IgD-negative memory B cell (primary cell): ENCODE data around the gene TFF2. TPM values are rescaled to one million over a fixed set of nuclear protein-coding genes. Genes with fewer than 3 reads are reported as not detected.

ENCODE experiments used
- H3K27ac Mint-ChIP-seq, 3 donors: one replicate each; pipeline ENCODE4 v1.8.0; 2020 to 2022; ENCODE audit warnings: mild to moderate bottlenecking in 3 of 3, mixed read lengths in 3 of 3, moderate library complexity in 1 of 3
- H3K27me3 Mint-ChIP-seq: one replicate; pipeline ENCODE4 v1.8.0; 2021; ENCODE audit warnings: mixed read lengths
- H3K36me3 Mint-ChIP-seq: one replicate; pipeline ENCODE4 v1.8.0; 2020; ENCODE audit warnings: mild to moderate bottlenecking, mixed read lengths
- H3K4me1 Mint-ChIP-seq, 3 donors: one replicate each; pipeline ENCODE4 v1.8.0; 2020 to 2022; ENCODE audit warnings: mixed read lengths in 3 of 3, mild to moderate bottlenecking in 1 of 3
- H3K4me3 Mint-ChIP-seq, 4 donors: one replicate each; pipeline ENCODE4 v1.8.0; 2020 to 2022; ENCODE audit warnings: mild to moderate bottlenecking in 4 of 4, mixed read lengths in 4 of 4, moderate library complexity in 3 of 4
- H3K9me3 Mint-ChIP-seq, 3 donors: one replicate each; pipeline ENCODE4 v1.8.0; 2020 to 2021; ENCODE audit warnings: mixed read lengths in 3 of 3, mild to moderate bottlenecking in 1 of 3
- polyA plus RNA-seq: library from polyadenylated mRNA; unstranded; fragments of 300-500 nt; fragmentation: Illumina TruSeq; gene quantifications from one replicate; pipeline ENCODE4 v1.2.3, GENCODE V29; 2021

TFF2 gene
- polyA plus RNA-seq = not detected

GRCh38 chr21:42350927-42351426 lies at the start of gene TFF2:
Gene TFF2 (minus strand): TSS chr21:42350994. CDS start chr21:42350957, 37 bp downstream.
- H3K4me3 Mint-ChIP-seq = peak within 1 kb of the TSS in 1 of 4 donors; percentile 61

GRCh38 chr21:42400525-42400924 lies 49.7 kb upstream of the TFF2 start:
- Mint-ChIP-seq H3K9me3 (peaks cover 0 to 10% (median 2%) of the 10 kb centered on the region in 3 donors), H3K27me3 (peaks cover 3% of the 10 kb centered on the region), H3K36me3 (peaks cover 1% of the 10 kb centered on the region), H3K4me1 (peaks cover 0 to 11% (median 8%) of the 10 kb centered on the region in 3 donors), H3K4me3 (no peak overlapping the region), H3K27ac (no peak overlapping the region)

More at GRCh38 chr21:42350927-42351426, at the start of gene TFF2:
- Mint-ChIP-seq H3K9me3 (peaks cover 3 to 27% (median 7%) of the 10 kb centered on the region in 3 donors), H3K27me3 (peaks cover 22% of the 10 kb centered on the region), H3K27ac (no peak within 1 kb of the TSS), H3K4me1 (peaks cover 0 to 1% (median 0%) of the 10 kb centered on the region in 3 donors), H3K36me3 (peaks cover 3% of the 10 kb centered on the region)

- H3K4me1 Mint-ChIP-seq = peaks cover under 1 to 12% (median 8%) of the 10 kb centered on the region in 3 donors
- no peak overlapping the region for H3K4me3 Mint-ChIP-seq
- H3K27me3 Mint-ChIP-seq = peaks cover 3% of the 10 kb centered on the region
- no peak overlapping the region for H3K27ac Mint-ChIP-seq
- peaks cover 0 to 10% (median 2%) of the 10 kb centered on the region in 3 donors for H3K9me3 Mint-ChIP-seq
- peaks cover 1% of the 10 kb centered on the region for H3K36me3 Mint-ChIP-seq
These were observed 47.7 kb upstream of the TFF2 start for GRCh38 chr21:42398436-42399028.

- Mint-ChIP-seq H3K4me3 (no peak overlapping the region), H3K4me1 (peaks cover 5 to 18% (median 12%) of the 10 kb centered on the region in 3 donors), H3K36me3 (peaks cover 1% of the 10 kb centered on the region), H3K27ac (no peak overlapping the region), H3K9me3 (peaks cover 0 to 10% (median 2%) of the 10 kb centered on the region in 3 donors), H3K27me3 (peaks cover 5% of the 10 kb centered on the region)
These were observed 47.1 kb upstream of the TFF2 start for GRCh38 chr21:42397746-42398394.

GRCh38 chr21:42396799-42397745 lies 46.3 kb upstream of the TFF2 start:
- H3K36me3 Mint-ChIP-seq = peaks cover 1% of the 10 kb centered on the region
- no peak overlapping the region for H3K27ac Mint-ChIP-seq
- H3K4me3 Mint-ChIP-seq = peak overlapping the region in 1 of 4 donors; percentile 36
- H3K27me3 Mint-ChIP-seq = peaks cover 6% of the 10 kb centered on the region
- peaks cover 0 to 8% (median 0%) of the 10 kb centered on the region in 3 donors for H3K9me3 Mint-ChIP-seq
- H3K4me1 Mint-ChIP-seq = peaks cover 5 to 22% (median 18%) of the 10 kb centered on the region in 3 donors

- Mint-ChIP-seq H3K4me1 (peaks cover 5 to 23% (median 20%) of the 10 kb centered on the region in 3 donors), H3K36me3 (peaks cover 1% of the 10 kb centered on the region), H3K4me3 (peak within 1 kb of the TSS in 1 of 4 donors; percentile 36), H3K27me3 (peaks cover 12% of the 10 kb centered on the region), H3K27ac (no peak within 1 kb of the TSS), H3K9me3 (no peaks in the 10 kb centered on the region)
These were observed 45.3 kb upstream of the TFF2 start, which contains the start of gene TMPRSS3 for GRCh38 chr21:42395905-42396651. Gene TMPRSS3 (minus strand): TSS chr21:42396052. CDS start chr21:42395417, 635 bp downstream.

GRCh38 chr21:42395302-42395701 lies 44.5 kb upstream of the TFF2 start:
- Mint-ChIP-seq H3K4me3 (no peak overlapping the region), H3K27me3 (peaks cover 12% of the 10 kb centered on the region), H3K27ac (no peak overlapping the region), H3K9me3 (no peaks in the 10 kb centered on the region), H3K4me1 (peaks cover 5 to 24% (median 16%) of the 10 kb centered on the region in 3 donors), H3K36me3 (peaks cover 1% of the 10 kb centered on the region)

- H3K27me3 Mint-ChIP-seq = peaks cover 16% of the 10 kb centered on the region
- H3K4me3 Mint-ChIP-seq = peak overlapping the region in 3 of 4 donors; percentile 1 to 88 (median 10)
- peaks cover 1% of the 10 kb centered on the region for H3K36me3 Mint-ChIP-seq
- peak overlapping the region in 1 of 3 donors; percentile 8 for H3K27ac Mint-ChIP-seq
- H3K4me1 Mint-ChIP-seq = peaks cover 5 to 24% (median 18%) of the 10 kb centered on the region in 3 donors
- H3K9me3 Mint-ChIP-seq = no peaks in the 10 kb centered on the region
These were observed 42.7 kb upstream of the TFF2 start for GRCh38 chr21:42393443-42393950.

- H3K4me3 Mint-ChIP-seq = peak overlapping the region in 3 of 4 donors; percentile 1 to 88 (median 10)
- H3K4me1 Mint-ChIP-seq = peaks cover 5 to 21% (median 15%) of the 10 kb centered on the region in 3 donors
- H3K9me3 Mint-ChIP-seq = no peaks in the 10 kb centered on the region
- H3K36me3 Mint-ChIP-seq = peaks cover 1% of the 10 kb centered on the region
- peak overlapping the region in 1 of 3 donors; percentile 8 for H3K27ac Mint-ChIP-seq
- H3K27me3 Mint-ChIP-seq = peaks cover 16% of the 10 kb centered on the region
These were observed 42.1 kb upstream of the TFF2 start for GRCh38 chr21:42392731-42393442.

GRCh38 chr21:42391297-42391696 lies 40.5 kb upstream of the TFF2 start:
- Mint-ChIP-seq H3K4me3 (no peak overlapping the region), H3K9me3 (no peaks in the 10 kb centered on the region), H3K27me3 (peaks cover 25% of the 10 kb centered on the region), H3K36me3 (peaks cover 3% of the 10 kb centered on the region), H3K4me1 (peaks cover 10 to 19% (median 16%) of the 10 kb centered on the region in 3 donors), H3K27ac (peak overlapping the region in 1 of 3 donors; percentile 73)

GRCh38 chr21:42390696-42391095 lies 39.9 kb upstream of the TFF2 start:
- Mint-ChIP-seq H3K9me3 (no peaks in the 10 kb centered on the region), H3K4me1 (peaks cover 10 to 19% (median 16%) of the 10 kb centered on the region in 3 donors)

GRCh38 chr21:42390193-42390592 lies 39.4 kb upstream of the TFF2 start:
- no peaks in the 10 kb centered on the region for H3K9me3 Mint-ChIP-seq
- no peak overlapping the region for H3K4me3 Mint-ChIP-seq
- H3K36me3 Mint-ChIP-seq = peaks cover 2% of the 10 kb centered on the region
- H3K27me3 Mint-ChIP-seq = peaks cover 25% of the 10 kb centered on the region
- no peak overlapping the region for H3K27ac Mint-ChIP-seq
- H3K4me1 Mint-ChIP-seq = peaks cover 10 to 19% (median 18%) of the 10 kb centered on the region in 3 donors

More at GRCh38 chr21:42390696-42391095, 39.9 kb upstream of the TFF2 start:
- H3K27me3 Mint-ChIP-seq = peaks cover 25% of the 10 kb centered on the region
- peaks cover 2% of the 10 kb centered on the region for H3K36me3 Mint-ChIP-seq
- no peak overlapping the region for H3K27ac Mint-ChIP-seq
- no peak overlapping the region for H3K4me3 Mint-ChIP-seq

- Mint-ChIP-seq H3K4me1 (peaks cover 11 to 22% (median 21%) of the 10 kb centered on the region in 3 donors), H3K4me3 (no peak overlapping the region), H3K36me3 (peaks cover 2% of the 10 kb centered on the region), H3K9me3 (no peaks in the 10 kb centered on the region), H3K27me3 (peaks cover 25% of the 10 kb centered on the region), H3K27ac (no peak overlapping the region)
These were observed 38.6 kb upstream of the TFF2 start for GRCh38 chr21:42389449-42389835.
